Measurements from ENCODE around the gene SH3RF2. TPM values are rescaled to one million over a fixed set of nuclear protein-coding genes. Genes with fewer than 3 reads are reported as not detected.
A peak's percentile ranks its signal among the peaks of the same experiment; 100 is the strongest.

Gene SH3RF2
- total RNA-seq, 2 experiments from 2014 or later, result 0.38 to 0.48 TPM

- CTCF ChIA-PET, result interaction anchor here (1.1 kb wide), 1 partner anchor 21 kb away, joined by 3 read pairs; no protein-coding TSS in a partner anchor
- H3K27me3 Mint-ChIP-seq, result peaks cover 39% of the 10 kb centered on the region
- DNase-seq, result no peak
These were observed 4.7 kb upstream of the SH3RF2 start for GRCh38 chr5:145931718-145932117.

DNA sequence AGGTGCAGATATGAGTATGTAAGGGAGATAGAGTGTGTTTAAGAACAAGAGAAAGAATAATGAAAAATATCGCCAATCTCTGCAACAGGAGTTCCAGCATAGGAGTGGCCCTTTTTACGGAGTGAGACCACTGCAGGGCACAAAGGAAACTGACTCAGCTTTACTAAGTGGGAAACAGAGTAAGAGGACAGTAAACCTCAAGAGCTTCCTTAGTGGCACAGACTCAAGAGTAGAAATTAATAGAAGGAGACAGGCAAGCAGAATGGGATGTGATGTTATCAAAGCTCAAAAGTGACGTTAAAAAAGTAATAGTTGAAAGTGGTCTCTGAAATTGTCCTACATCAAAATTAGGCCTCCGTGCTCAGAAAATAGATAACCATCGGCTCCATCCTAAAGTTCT is 2.1 kb upstream of the SH3RF2 start:
- Mint-ChIP-seq H3K4me3 (no peak overlapping the region), H3K27ac (no peak overlapping the region), H3K36me3 (ENCODE audit: low read depth) (no peaks in the 10 kb centered on the region), H3K4me1 (peaks cover 24% of the 10 kb centered on the region), H3K27me3 (peaks cover 58% of the 10 kb centered on the region), H3K9me3 (no peaks in the 10 kb centered on the region)
- ChIA-PET POLR2A (no interaction called here), CTCF (no interaction called here)
- no peak for DNase-seq

More at GRCh38 chr5:145931718-145932117, 4.7 kb upstream of the SH3RF2 start:
- peaks cover 11% of the 10 kb centered on the region for H3K4me1 Mint-ChIP-seq
- H3K9me3 Mint-ChIP-seq, result no peaks in the 10 kb centered on the region
- H3K27ac Mint-ChIP-seq, result no peak overlapping the region
- POLR2A ChIA-PET, result no interaction called here
- H3K36me3 Mint-ChIP-seq (ENCODE audit: low read depth), result no peaks in the 10 kb centered on the region
- H3K4me3 Mint-ChIP-seq, result no peak overlapping the region

DNA sequence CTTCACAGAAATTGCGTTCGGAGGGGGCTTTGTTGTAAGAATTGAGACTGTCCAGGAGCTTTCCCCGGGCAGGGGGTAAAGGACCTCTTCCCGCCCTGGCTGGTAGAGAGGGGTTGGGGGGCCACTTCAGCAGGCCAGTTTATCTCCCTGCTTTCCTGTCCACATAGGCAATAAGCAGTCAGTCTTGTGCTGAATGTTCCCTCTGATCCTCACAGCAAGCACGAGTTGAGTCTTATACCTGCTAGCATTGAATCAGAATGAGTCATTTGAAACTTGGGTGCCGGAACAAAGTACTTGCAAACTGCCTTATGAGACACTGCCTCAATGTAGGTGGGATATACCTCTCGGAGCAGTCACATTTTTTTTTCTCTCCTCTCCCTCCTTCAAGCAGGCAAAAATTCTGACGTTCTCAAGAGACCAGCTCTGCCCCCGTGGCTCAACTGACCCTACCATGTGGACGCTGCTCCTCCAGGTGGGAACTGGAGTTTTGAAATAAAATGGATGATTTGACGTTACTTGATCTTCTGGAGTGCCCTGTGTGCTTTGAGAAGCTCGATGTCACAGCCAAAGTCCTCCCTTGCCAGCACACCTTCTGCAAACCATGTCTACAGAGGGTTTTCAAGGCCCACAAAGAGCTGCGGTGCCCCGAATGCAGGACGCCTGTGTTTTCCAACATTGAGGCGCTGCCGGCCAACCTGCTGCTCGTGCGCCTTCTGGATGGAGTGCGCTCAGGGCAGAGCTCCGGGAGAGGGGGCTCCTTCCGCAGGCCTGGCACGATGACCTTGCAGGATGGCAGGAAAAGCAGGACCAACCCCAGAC is 1.3 kb downstream of the SH3RF2 start:
- H3K36me3 Mint-ChIP-seq (ENCODE audit: low read depth), result no peaks in the 10 kb centered on the region
- no peak overlapping the region for H3K27ac Mint-ChIP-seq
- peaks cover 66% of the 10 kb centered on the region for H3K27me3 Mint-ChIP-seq
- no peaks in the 10 kb centered on the region for H3K9me3 Mint-ChIP-seq
- peak; percentile 22 for DNase-seq
- ChIA-PET CTCF (interaction anchor here (2.4 kb wide), 1 partner anchor 8 kb away, joined by 11 read pairs; no protein-coding TSS in a partner anchor), POLR2A (interaction anchor here (1.2 kb wide), 1 partner anchor 9 kb away, joined by 7 read pairs; no protein-coding TSS in a partner anchor)
- H3K4me3 Mint-ChIP-seq, result no peak overlapping the region
- peaks cover 50% of the 10 kb centered on the region for H3K4me1 Mint-ChIP-seq

DNA sequence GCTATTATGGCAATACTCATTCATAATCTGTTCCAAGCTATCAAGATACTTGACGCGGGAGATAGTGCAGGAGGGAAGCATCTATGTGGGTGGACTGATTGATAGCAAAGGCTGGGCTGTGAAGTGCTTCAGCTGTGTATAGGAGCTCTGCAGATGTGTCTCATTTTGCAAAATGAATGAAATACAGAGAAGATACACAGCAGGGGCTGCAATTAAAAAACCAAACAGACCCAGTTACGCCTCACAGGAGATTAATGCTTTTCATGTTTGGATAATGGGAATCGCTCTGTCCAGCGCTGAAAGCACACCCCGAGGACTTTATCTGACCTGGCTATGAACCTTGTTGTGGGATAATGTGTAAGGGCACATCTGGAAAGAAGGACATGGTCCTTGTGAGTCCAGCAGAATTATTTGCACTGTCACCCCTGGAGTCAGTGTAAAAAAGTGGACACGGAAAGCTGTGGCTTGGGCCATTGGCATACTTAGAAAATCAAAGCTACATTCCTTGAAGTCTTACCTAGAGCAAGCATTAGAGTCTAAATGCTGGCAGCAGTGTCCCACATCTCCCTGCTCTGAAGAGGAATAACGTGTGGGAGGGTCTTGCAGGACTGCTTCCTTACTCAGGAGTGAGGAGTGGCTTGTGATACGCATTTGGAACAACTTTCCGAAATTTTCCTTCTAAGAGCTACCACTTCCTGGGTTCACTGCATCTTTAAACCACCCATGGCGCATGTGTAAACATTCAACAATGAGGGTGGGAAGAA is 2.6 kb downstream of the SH3RF2 start:
- H3K27me3 Mint-ChIP-seq, result peaks cover 62% of the 10 kb centered on the region
- H3K4me3 Mint-ChIP-seq, result no peak overlapping the region
- peaks cover 55% of the 10 kb centered on the region for H3K4me1 Mint-ChIP-seq
- ChIA-PET CTCF (no interaction called here), POLR2A (interaction anchor here (1.3 kb wide), 1 partner anchor 9 kb away, joined by 3 read pairs; no protein-coding TSS in a partner anchor)
- H3K36me3 Mint-ChIP-seq (ENCODE audit: low read depth), result no peaks in the 10 kb centered on the region
- H3K27ac Mint-ChIP-seq, result no peak overlapping the region
- DNase-seq, result no peak
- H3K9me3 Mint-ChIP-seq, result no peaks in the 10 kb centered on the region

- ChIA-PET CTCF (no interaction called here), POLR2A (interaction anchor here (1.3 kb wide), 1 partner anchor 8 kb away, joined by 3 read pairs; no protein-coding TSS in a partner anchor)
- Mint-ChIP-seq H3K4me1 (peaks cover 57% of the 10 kb centered on the region), H3K27me3 (peaks cover 61% of the 10 kb centered on the region), H3K36me3 (ENCODE audit: low read depth) (no peaks in the 10 kb centered on the region), H3K27ac (no peak overlapping the region), H3K9me3 (no peaks in the 10 kb centered on the region), H3K4me3 (no peak overlapping the region)
- DNase-seq, result no peak
These were observed 3.2 kb downstream of the SH3RF2 start for GRCh38 chr5:145939540-145940065.

GRCh38 chr5:145941096-145941447 is 4.7 kb downstream of the SH3RF2 start:
- peaks cover 62% of the 10 kb centered on the region for H3K4me1 Mint-ChIP-seq
- POLR2A ChIA-PET, result no interaction called here
- H3K4me3 Mint-ChIP-seq, result no peak overlapping the region
- H3K36me3 Mint-ChIP-seq (ENCODE audit: low read depth), result no peaks in the 10 kb centered on the region
- H3K9me3 Mint-ChIP-seq, result no peaks in the 10 kb centered on the region
- H3K27me3 Mint-ChIP-seq, result peaks cover 58% of the 10 kb centered on the region
- no peak for DNase-seq
- H3K27ac Mint-ChIP-seq, result no peak overlapping the region
- CTCF ChIA-PET, result no interaction called here

- Mint-ChIP-seq H3K27me3 (peaks cover 52% of the 10 kb centered on the region), H3K4me1 (peaks cover 62% of the 10 kb centered on the region), H3K27ac (no peak overlapping the region), H3K4me3 (no peak overlapping the region), H3K9me3 (no peaks in the 10 kb centered on the region), H3K36me3 (ENCODE audit: low read depth) (no peaks in the 10 kb centered on the region)
- no peak for DNase-seq
- POLR2A ChIA-PET, result no interaction called here
- CTCF ChIA-PET, result no interaction called here
These were observed 5.2 kb downstream of the SH3RF2 start for GRCh38 chr5:145941448-145942130.

GRCh38 chr5:145942201-145942600 is 5.8 kb downstream of the SH3RF2 start:
- Mint-ChIP-seq H3K4me3 (no peak overlapping the region), H3K4me1 (peaks cover 62% of the 10 kb centered on the region), H3K36me3 (ENCODE audit: low read depth) (no peaks in the 10 kb centered on the region), H3K27ac (no peak overlapping the region), H3K9me3 (no peaks in the 10 kb centered on the region), H3K27me3 (peaks cover 49% of the 10 kb centered on the region)
- ChIA-PET POLR2A (interaction anchor here (1.0 kb wide), 1 partner anchor 107 kb away, joined by 3 read pairs; the partner anchor contains the start of gene PRELID2), CTCF (no interaction called here)
- DNase-seq, result no peak

DNA sequence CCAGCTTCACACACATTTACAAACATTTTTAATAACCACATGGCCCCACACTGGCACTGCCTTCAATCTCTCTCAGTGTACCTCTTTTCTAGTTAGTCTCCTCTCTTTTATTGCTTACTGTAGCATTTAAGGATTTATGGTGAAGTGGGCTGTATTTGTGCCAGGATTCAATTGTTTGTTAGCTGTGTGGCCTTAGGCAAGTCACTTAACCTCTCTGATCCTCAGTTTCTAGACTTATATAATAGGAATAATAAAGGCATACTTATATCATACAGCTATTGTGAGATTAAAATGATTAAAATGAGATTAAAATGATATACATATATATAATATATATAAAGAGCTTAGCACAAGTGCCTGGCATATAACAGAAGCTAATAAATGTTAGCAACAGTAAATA is 6.4 kb downstream of the SH3RF2 start:
- Mint-ChIP-seq H3K27ac (no peak overlapping the region), H3K4me1 (peaks cover 61% of the 10 kb centered on the region), H3K9me3 (no peaks in the 10 kb centered on the region), H3K36me3 (ENCODE audit: low read depth) (no peaks in the 10 kb centered on the region), H3K4me3 (no peak overlapping the region), H3K27me3 (peaks cover 47% of the 10 kb centered on the region)
- ChIA-PET CTCF (no interaction called here), POLR2A (interaction anchor here (1.0 kb wide), 1 partner anchor 107 kb away, joined by 3 read pairs; the partner anchor contains the start of gene PRELID2)
- DNase-seq, result no peak

- ChIA-PET CTCF (no interaction called here), POLR2A (no interaction called here)
- Mint-ChIP-seq H3K4me1 (peaks cover 57% of the 10 kb centered on the region), H3K4me3 (no peak overlapping the region), H3K36me3 (ENCODE audit: low read depth) (no peaks in the 10 kb centered on the region), H3K27me3 (peaks cover 37% of the 10 kb centered on the region), H3K9me3 (no peaks in the 10 kb centered on the region), H3K27ac (no peak overlapping the region)
- no peak for DNase-seq
These were observed 7.3 kb downstream of the SH3RF2 start for GRCh38 chr5:145943674-145944121.

DNA sequence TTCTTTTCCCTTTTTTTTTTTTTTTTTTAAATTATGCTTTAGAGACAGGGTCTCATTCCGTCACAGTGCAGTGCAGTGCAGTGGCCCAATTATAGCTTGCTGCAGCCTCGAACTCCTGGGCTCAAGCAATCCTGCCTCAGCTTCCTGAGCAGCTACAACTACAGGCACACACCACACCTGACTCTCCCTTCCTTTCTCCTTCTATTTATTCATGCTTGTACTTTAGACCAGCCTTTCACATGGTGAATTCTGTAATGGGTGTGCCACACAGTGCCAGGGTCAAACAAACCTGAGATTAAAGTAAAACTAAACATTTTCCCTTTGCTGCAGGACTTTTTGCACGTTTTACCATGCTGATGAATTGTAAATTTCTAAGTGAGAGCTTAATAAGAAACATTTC is 8.0 kb downstream of the SH3RF2 start:
- CTCF ChIA-PET, result no interaction called here
- Mint-ChIP-seq H3K27ac (no peak overlapping the region), H3K36me3 (ENCODE audit: low read depth) (no peaks in the 10 kb centered on the region), H3K4me3 (no peak overlapping the region), H3K9me3 (no peaks in the 10 kb centered on the region), H3K27me3 (peaks cover 38% of the 10 kb centered on the region), H3K4me1 (peaks cover 57% of the 10 kb centered on the region)
- no peak for DNase-seq
- POLR2A ChIA-PET, result no interaction called here

DNA sequence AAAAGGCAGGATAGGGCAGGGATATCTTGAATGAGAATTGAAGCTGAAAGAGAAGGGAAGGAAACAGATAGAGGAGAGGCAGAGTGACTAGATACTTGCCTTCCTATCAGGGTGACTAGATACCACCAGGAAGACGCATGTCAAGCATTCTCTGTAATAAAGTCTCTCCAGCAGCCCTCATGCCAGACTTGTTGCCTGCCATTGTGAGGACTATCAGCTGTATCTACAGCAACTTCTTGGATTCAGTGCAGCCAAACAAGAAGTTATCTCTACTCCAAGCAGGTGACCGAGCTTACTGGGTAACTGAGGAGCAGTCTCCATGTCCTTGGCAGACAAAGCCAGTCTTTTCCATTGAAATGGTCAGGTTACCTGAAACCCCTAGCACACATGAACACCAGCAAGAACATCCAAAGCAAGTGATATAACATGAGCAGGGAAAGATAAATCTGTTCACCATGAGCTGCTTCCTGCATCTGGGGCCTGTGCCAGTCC is 9.3 kb downstream of the SH3RF2 start:
- Mint-ChIP-seq H3K9me3 (no peaks in the 10 kb centered on the region), H3K4me3 (no peak overlapping the region), H3K36me3 (ENCODE audit: low read depth) (no peaks in the 10 kb centered on the region), H3K27me3 (peaks cover 39% of the 10 kb centered on the region), H3K4me1 (peaks cover 46% of the 10 kb centered on the region), H3K27ac (no peak overlapping the region)
- CTCF ChIA-PET, result interaction anchor here (0.7 to 1.7 kb wide), 3 partner anchors 9 to 185 kb away, joined by 3 to 11 read pairs (median 3); partner anchors contain the start of gene SH3RF2
- POLR2A ChIA-PET, result interaction anchor here (1.2 kb wide), 1 partner anchor 9 kb away, joined by 7 read pairs; the partner anchor contains the start of gene SH3RF2
- DNase-seq, result no peak

Measured in activated CD4-positive, alpha-beta memory T cell treated with anti-CD3 and anti-CD28 coated beads, Interleukin-2, amount 10 ng/mL, durations not matched to agents 7 days and 5 days (primary cell).